Lung (tissue), 12 donors: ENCODE measurements around the gene SETDB1. TPM values are rescaled to one million over a fixed set of nuclear protein-coding genes. Genes with fewer than 3 reads are reported as not detected.

Experiments
- ATAC-seq: fragments of 200-7000 bp; cut with Tn5 transposase; one replicate; pipeline ENCODE4 v1.9.1; 2020; ENCODE audit warnings: moderate number of reproducible peaks; ENCODE audit not compliant: insufficient read depth, low FRiP score
- DNase-seq, 3 donors: peaks; one replicate each; pipeline ENCODE4 v3.0.0-alpha.2; 2013 to 2017
- H3K27ac ChIP-seq, 2 donors: one replicate each; pipeline ENCODE4 v1.5.1; 2013; ENCODE audit warnings: mild to moderate bottlenecking in 2 of 2, moderate library complexity in 2 of 2, control low read depth in 1 of 2, inconsistent platforms in 1 of 2, low read depth in 1 of 2, low read length in 1 of 2
- H3K27me3 ChIP-seq, 3 donors: one replicate each; pipeline ENCODE4 v1.5.1; 2013; ENCODE audit warnings: low read length in 2 of 3; ENCODE audit not compliant: control insufficient read depth in 3 of 3, insufficient read depth in 3 of 3
- H3K36me3 ChIP-seq, 4 donors: one replicate each; pipeline ENCODE4 v1.5.1; 2013; ENCODE audit warnings: low read length in 4 of 4, mild to moderate bottlenecking in 1 of 4, moderate library complexity in 1 of 4; ENCODE audit not compliant: control insufficient read depth in 4 of 4, insufficient read depth in 4 of 4
- H3K4me1 ChIP-seq, 5 donors: one replicate each; pipeline ENCODE4 v1.5.1; 2013; ENCODE audit warnings: low read length in 5 of 5, mild to moderate bottlenecking in 2 of 5, moderate library complexity in 1 of 5; ENCODE audit not compliant: control insufficient read depth in 5 of 5, insufficient read depth in 5 of 5
- H3K4me3 ChIP-seq: one replicate; pipeline ENCODE4 v1.5.1; 2013; ENCODE audit warnings: mild to moderate bottlenecking, control low read depth, moderate library complexity
- H3K9ac ChIP-seq, 2 donors: one replicate each; pipeline ENCODE4 v1.5.1; 2013; ENCODE audit warnings: low read length in 2 of 2, control low read depth in 1 of 2; ENCODE audit not compliant: insufficient read depth in 1 of 2
- H3K9me3 ChIP-seq, 4 donors: one replicate each; pipeline ENCODE4 v1.5.1; 2013; ENCODE audit warnings: low read length in 3 of 4, mild to moderate bottlenecking in 1 of 4, moderate library complexity in 1 of 4; ENCODE audit not compliant: control insufficient read depth in 4 of 4, insufficient read depth in 3 of 4
- CTCF ChIP-seq: IDR thresholded peaks from 2 replicates; pipeline ENCODE4 v1.5.1; 2012; ENCODE audit warnings: mild to moderate bottlenecking; ENCODE audit errors: control extremely low read depth, extremely low read depth
- WGBS, 2 donors: extraction: QIAGEN DNeasy Blood & Tissue Kit; methylation state at CpG; one replicate each; pipeline ENCODE4 v1.1.7; 2013; 5-methylcytosine and 5-hydroxymethylcytosine counted together
- polyA plus RNA-seq, 2 donors: library from polyadenylated mRNA; stranded (reverse); fragments of 200-250 nt; gene quantifications; one replicate each; pipeline ENCODE4 v1.2.1, GENCODE V29; 2013
- total RNA-seq, 2 donors: library from RNA; depleted of rRNA in 1 of 2; stranded (reverse); fragments of >200 nt in 1 of 2; gene quantifications; one replicate each; pipeline ENCODE4 v1.2.1, GENCODE V29; 2014 to 2021
- donor health status: control.
- donor health status: control.
- donor health status: Bipolar disorder and iron deficiency.
- donor health status: healthy.
- donor health status: DM: yes; HTN: yes; CAD: no.

The SETDB1 gene
- total and polyA plus RNA-seq, 4 donors = 20.0 to 56.2 (median 32.6) TPM

GRCh38 chr1:150944856-150945255 lies 18.7 kb downstream of the SETDB1 start:
- no peaks in the 10 kb centered on the region for H3K27me3 ChIP-seq
- no peak overlapping the region for H3K4me3 ChIP-seq
- no peak for TF ChIP-seq CTCF
- H3K9me3 ChIP-seq = no peaks in the 10 kb centered on the region
- H3K4me1 ChIP-seq = no peaks in the 10 kb centered on the region
- no peak overlapping the region for H3K9ac ChIP-seq
- WGBS, 2 donors = 88% methylated on average over 5 of the region's 5 CpGs
- peaks cover 47 to 67% (median 49%) of the 10 kb centered on the region in 4 donors for H3K36me3 ChIP-seq
- no peak overlapping the region for H3K27ac ChIP-seq
- ATAC-seq (no peak), DNase-seq (no peak)

DNA sequence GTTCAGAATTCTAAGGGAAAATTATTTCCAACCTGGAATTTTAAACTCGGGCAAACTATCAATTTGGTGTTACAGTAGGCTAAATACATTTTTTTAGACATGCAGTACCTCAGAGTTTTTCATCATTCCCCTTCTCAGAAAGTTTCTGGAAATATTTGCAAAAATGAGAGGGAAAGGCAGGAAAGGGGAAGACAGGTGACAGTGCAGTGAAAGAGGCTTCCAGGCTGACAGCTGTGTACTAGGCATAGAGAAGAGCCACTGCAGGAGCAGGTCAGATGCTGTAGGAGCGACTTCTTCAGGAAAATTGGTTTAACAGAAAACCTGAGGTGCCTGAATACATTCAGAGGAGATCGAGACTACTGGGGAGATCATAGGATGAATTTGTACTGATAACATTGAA lies 28.5 kb downstream of the SETDB1 start:
- 92 to 93% methylated on average over 3 of the region's 3 CpGs for WGBS, 2 donors
- Histone ChIP-seq H3K4me1 (no peaks in the 10 kb centered on the region), H3K36me3 (peaks cover 26 to 43% (median 35%) of the 10 kb centered on the region in 4 donors), H3K27me3 (no peaks in the 10 kb centered on the region), H3K27ac (no peak overlapping the region), H3K9me3 (peaks cover 0 to 2% (median 0%) of the 10 kb centered on the region in 4 donors), H3K9ac (no peak overlapping the region), H3K4me3 (no peak overlapping the region)
- TF ChIP-seq CTCF = no peak
- ATAC-seq (no peak), DNase-seq (no peak)

- no peak for ATAC-seq
- Histone ChIP-seq H3K4me3 (no peak overlapping the region), H3K27me3 (no peaks in the 10 kb centered on the region), H3K9ac (no peak overlapping the region), H3K4me1 (no peaks in the 10 kb centered on the region), H3K27ac (no peak overlapping the region), H3K36me3 (peaks cover 25 to 40% (median 36%) of the 10 kb centered on the region in 4 donors), H3K9me3 (peaks cover 0 to 2% (median 0%) of the 10 kb centered on the region in 4 donors)
- TF ChIP-seq CTCF = no peak
- DNase-seq = no peak
Observed at GRCh38 chr1:150955280-150955679, 29.1 kb downstream of the SETDB1 start.

- no peak for TF ChIP-seq CTCF
- no peak for ATAC-seq
- H3K4me3 ChIP-seq = no peak overlapping the region
- peaks cover 25 to 49% (median 38%) of the 10 kb centered on the region in 4 donors for H3K36me3 ChIP-seq
- no peak overlapping the region for H3K27ac ChIP-seq
- H3K9me3 ChIP-seq = peaks cover 0 to 2% (median 0%) of the 10 kb centered on the region in 4 donors
- no peaks in the 10 kb centered on the region for H3K4me1 ChIP-seq
- DNase-seq = no peak
- H3K27me3 ChIP-seq = no peaks in the 10 kb centered on the region
- WGBS, 2 donors = 96 to 97% methylated on average over 11 of the region's 11 CpGs
- no peak overlapping the region for H3K9ac ChIP-seq
Observed at GRCh38 chr1:150957666-150958065, 31.5 kb downstream of the SETDB1 start.
